ENCODE measurements around the gene CDC42BPA.

The CDC42BPA gene

DNA sequence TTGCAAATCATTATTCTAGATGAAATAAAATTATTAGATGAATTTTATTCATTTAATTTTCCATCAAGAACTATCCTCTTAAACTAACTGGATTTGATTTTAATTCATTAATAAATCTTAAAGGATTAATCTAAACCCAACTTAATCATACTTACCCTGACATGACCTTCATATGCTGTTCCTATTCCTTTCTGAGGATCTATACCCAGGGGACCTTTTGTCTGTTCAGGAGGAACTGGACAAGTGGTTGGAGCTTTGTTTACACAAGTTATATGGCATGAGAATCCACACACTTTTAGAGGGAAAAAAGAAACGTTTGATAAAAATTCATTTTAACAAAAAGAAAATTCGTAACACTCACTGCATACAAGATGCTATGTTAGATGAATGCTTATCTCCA lies 283.0 kb downstream of the CDC42BPA start:
- ChIA-PET CTCF (interaction anchor here (1.3 to 2.4 kb wide), 2 partner anchors 10 to 34 kb away, joined by 3 to 7 read pairs; no protein-coding TSS in a partner anchor), POLR2A (no interaction called here)
- no peak for DNase-seq (ENCODE audit: extremely low spot score)

DNA sequence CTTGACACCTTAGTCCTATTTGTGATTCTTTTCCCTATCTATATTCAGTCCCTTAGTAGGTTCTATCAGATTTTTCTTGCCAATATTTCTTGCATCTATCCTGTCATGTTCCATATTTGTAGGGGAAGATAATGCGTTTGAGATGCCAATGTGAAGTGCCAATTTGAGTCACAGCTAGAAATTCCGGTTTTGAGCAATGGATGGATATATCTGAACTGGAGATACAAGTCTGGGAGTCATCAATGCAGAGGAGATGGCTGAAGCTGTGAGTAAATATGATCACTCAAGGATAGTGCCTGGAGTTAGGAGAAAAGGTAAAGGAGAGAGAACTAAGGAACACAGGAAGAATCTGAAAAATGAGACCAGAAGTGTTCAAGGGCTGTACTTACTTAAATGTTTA lies 284.4 kb downstream of the CDC42BPA start:
- POLR2A ChIA-PET, result no interaction called here
- TF ChIP-seq CTCF (IDR thresholded peaks at IDR 0.05; ENCODE audit: control extremely low read depth, extremely low read depth, low read depth, missing control alignments), result no peak
- CTCF ChIA-PET, result interaction anchor here (0.9 to 2.4 kb wide), 3 partner anchors 9 to 24 kb away, joined by 3 to 7 read pairs (median 4); no protein-coding TSS in a partner anchor
- DNase-seq (ENCODE audit: extremely low spot score), result no peak

More for the DNA sequence above, 283.0 kb downstream of the CDC42BPA start:
- no peak for TF ChIP-seq CTCF (IDR thresholded peaks at IDR 0.05; ENCODE audit: control extremely low read depth, extremely low read depth, low read depth, missing control alignments)

DNA sequence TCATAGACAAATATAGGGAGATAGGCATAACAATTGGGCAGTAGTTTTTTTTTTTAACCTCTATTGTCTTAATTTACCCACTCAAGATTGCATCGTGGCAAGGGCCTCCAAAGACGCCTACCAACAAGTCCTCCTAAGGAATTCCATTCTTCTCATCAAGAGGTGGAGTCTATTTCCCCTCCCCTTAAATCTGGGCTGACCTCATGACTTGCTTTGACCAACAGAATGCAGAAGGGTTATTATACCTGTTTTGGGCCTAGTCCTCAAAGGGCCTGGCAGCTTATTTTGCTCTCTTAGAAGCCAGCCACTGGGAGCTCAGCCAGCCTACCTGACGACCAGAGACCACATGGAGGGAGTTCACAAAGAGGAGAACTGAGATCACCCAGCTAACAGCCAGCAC lies 285.9 kb downstream of the CDC42BPA start:
- TF ChIP-seq CTCF (IDR thresholded peaks at IDR 0.05; ENCODE audit: control extremely low read depth, extremely low read depth, low read depth, missing control alignments), result no peak
- ChIA-PET CTCF (interaction anchor here (0.9 to 2.0 kb wide), 2 partner anchors 12 to 23 kb away, joined by 3 to 4 read pairs; no protein-coding TSS in a partner anchor), POLR2A (no interaction called here)
- DNase-seq (ENCODE audit: extremely low spot score), result no peak

GRCh38 chr1:227016990-227017389 lies 301.3 kb downstream of the CDC42BPA start:
- no peak for TF ChIP-seq CTCF (IDR thresholded peaks at IDR 0.05; ENCODE audit: control extremely low read depth, extremely low read depth, low read depth, missing control alignments)
- ChIA-PET POLR2A (no interaction called here), CTCF (interaction anchor here (0.8 kb wide), 1 partner anchor 23 kb away, joined by 3 read pairs; no protein-coding TSS in a partner anchor)
- no peak for DNase-seq (ENCODE audit: extremely low spot score)

DNA sequence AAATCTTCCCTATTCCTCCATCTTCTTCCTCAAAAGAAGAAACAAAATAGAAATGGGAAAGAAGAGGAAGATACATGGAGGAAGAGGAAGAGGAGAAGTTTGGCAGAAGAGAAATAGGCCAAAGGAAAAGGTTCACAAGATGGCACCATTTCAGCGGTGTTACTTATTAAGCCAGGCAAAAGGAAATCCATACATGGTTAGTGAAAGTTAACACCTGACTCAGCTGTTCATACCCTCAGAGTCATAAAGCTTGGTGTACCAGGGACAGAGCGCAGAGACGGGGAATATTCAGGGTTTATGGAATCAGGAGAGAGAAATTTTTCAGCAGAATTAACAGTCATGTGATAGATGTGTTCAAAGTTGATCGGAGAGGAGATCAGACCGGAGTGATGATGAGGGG lies 307.6 kb downstream of the CDC42BPA start:
- CTCF ChIA-PET, result interaction anchor here (1.1 to 1.6 kb wide), 3 partner anchors 9 to 22 kb away, joined by 3 to 4 read pairs (median 3); no protein-coding TSS in a partner anchor
- no peak for TF ChIP-seq CTCF (IDR thresholded peaks at IDR 0.05; ENCODE audit: control extremely low read depth, extremely low read depth, low read depth, missing control alignments)
- POLR2A ChIA-PET, result no interaction called here
- no peak for DNase-seq (ENCODE audit: extremely low spot score)

- CTCF ChIA-PET, result interaction anchor here (1.6 kb wide), 2 partner anchors 23 to 27 kb away, joined by 3 to 4 read pairs; no protein-coding TSS in a partner anchor
- DNase-seq (ENCODE audit: extremely low spot score), result no peak
- POLR2A ChIA-PET, result no interaction called here
These were observed 308.4 kb downstream of the CDC42BPA start for GRCh38 chr1:227009937-227010336.

More at GRCh38 chr1:227009937-227010336, 308.4 kb downstream of the CDC42BPA start:
- no peak for TF ChIP-seq CTCF (IDR thresholded peaks at IDR 0.05; ENCODE audit: control extremely low read depth, extremely low read depth, low read depth, missing control alignments)
